Spleen (tissue), 11 donors: ENCODE data around the gene SDK2. TPM values are rescaled to one million over a fixed set of nuclear protein-coding genes. Genes with fewer than 3 reads are reported as not detected.

Experiments
- DNase-seq: peaks from one replicate; pipeline ENCODE4 v3.0.0-alpha.2; 2020
- H3K27ac ChIP-seq, 8 donors: fragments of 200-600 bp; sonication (generic) in 7 of 8; 1 replicate in 4 of 8; 2 replicates in 4 of 8; pipeline versions ENCODE4 v1.5.0 to v1.8.0; 2016 to 2021; ENCODE audit warnings: inconsistent platforms in 4 of 8, mild to moderate bottlenecking in 4 of 8, moderate library complexity in 1 of 8
- H3K27me3 ChIP-seq, 7 donors: fragments of 200-600 bp; sonication (generic) in 6 of 7; replicated peaks in 1 of 7; 1 replicate in 4 of 7; 2 replicates in 3 of 7; pipeline versions ENCODE4 v1.5.0 to v1.8.0; 2016 to 2021; ENCODE audit warnings: inconsistent platforms in 3 of 7, mild to moderate bottlenecking in 1 of 7
- H3K36me3 ChIP-seq, 6 donors: fragments of 200-600 bp; sonication (generic) in 5 of 6; 1 replicate in 4 of 6; 2 replicates in 2 of 6; pipeline versions ENCODE4 v1.5.0 to v1.8.0; 2016 to 2021; ENCODE audit warnings: inconsistent platforms in 2 of 6
- H3K4me1 ChIP-seq, 6 donors: fragments of 200-600 bp; sonication (generic) in 5 of 6; 1 replicate in 3 of 6; 2 replicates in 3 of 6; pipeline versions ENCODE4 v1.5.0 to v1.8.0; 2016 to 2021; ENCODE audit warnings: inconsistent platforms in 3 of 6
- H3K4me3 ChIP-seq, 8 donors: fragments of 200-600 bp; sonication (generic) in 7 of 8; 1 replicate in 4 of 8; 2 replicates in 4 of 8; pipeline versions ENCODE4 v1.5.0 to v1.8.0; 2016 to 2021; ENCODE audit warnings: inconsistent platforms in 4 of 8, mild to moderate bottlenecking in 4 of 8, moderate library complexity in 2 of 8
- H3K9me3 ChIP-seq, 8 donors: fragments of 200-600 bp; sonication (generic) in 7 of 8; 1 replicate in 4 of 8; 2 replicates in 4 of 8; pipeline versions ENCODE4 v1.5.0 to v1.8.0; 2016 to 2021; ENCODE audit warnings: inconsistent platforms in 4 of 8
- POLR2A ChIP-seq, 3 donors: fragments of 450-650 bp; IDR thresholded peaks; one replicate each; pipeline ENCODE4 v1.5.1; 2017; ENCODE audit warnings: antibody characterized with exemption in 3 of 3, mild to moderate bottlenecking in 1 of 3
- POLR2AphosphoS5 ChIP-seq, 3 donors: sonication (generic); formaldehyde crosslinking; IDR thresholded peaks; one replicate each; pipeline ENCODE4 v1.5.1; 2017; ENCODE audit warnings: antibody characterized with exemption in 3 of 3
- WGBS, 5 donors: extraction: QIAGEN DNeasy Blood & Tissue Kit in 3 of 5; methylation state at CpG; one replicate each; pipeline versions ENCODE4 v1.1.5 to v1.1.7; 2013 to 2018; 5-methylcytosine and 5-hydroxymethylcytosine counted together
- intact Hi-C: fragments of 100-400 bp; cut with DNase I; formaldehyde crosslinking; loops from one replicate; pipeline ENCODE4 v1.15.0; 2023; ENCODE audit warnings: low total_unique reads
- polyA plus RNA-seq, 3 donors: library from polyadenylated mRNA; stranded (reverse); fragments of 200-250 nt; gene quantifications; one replicate each; pipeline ENCODE4 v1.2.1, GENCODE V29; 2013
- total RNA-seq, 7 donors: library from RNA; depleted of rRNA in 3 of 7; stranded (reverse); fragments of >200 nt in 3 of 7; fragmentation: NEBNext Ultra II Directional in 4 of 7; extraction: Animal tissue kit (Norgen Biotek cat#: 25700) in 4 of 7; gene quantifications; one replicate each; pipeline versions ENCODE4 v1.1.0 to v1.2.1, GENCODE V29; 2016 to 2021
- TF ChIP-seq, protein P1 (sequence below), 11 experiments: fragments of 200-600 bp in 7 of 11; fragments of 450-650 bp in 4 of 11; sonication (generic) in 4 of 11; IDR thresholded peaks in 8 of 11; conservative IDR thresholded peaks in 3 of 11; 1 replicate in 7 of 11; 2 replicates in 4 of 11; pipeline versions ENCODE4 v1.4.0 to v1.8.0; 2016 to 2021; ENCODE audit warnings: antibody characterized with exemption in 11 of 11, inconsistent platforms in 4 of 11, mild to moderate bottlenecking in 1 of 11
- donor health status: healthy with polysubstance abuse.
- donor health status: DM: no; HTN: no; CAD: no; lungs with moderate emphysema.
- donor health status: DM: no; HTN: no; CAD: no.
- donor health status: Bipolar disorder and iron deficiency.
- donor health status: healthy.
- donor health status: DM: no; HTN: no; CAD: no.
- donor health status: DM: yes; HTN: yes; CAD: no.

The SDK2 gene
- total and polyA plus RNA-seq, 10 donors = 0.86 to 16.5 (median 9.7) TPM

DNA sequence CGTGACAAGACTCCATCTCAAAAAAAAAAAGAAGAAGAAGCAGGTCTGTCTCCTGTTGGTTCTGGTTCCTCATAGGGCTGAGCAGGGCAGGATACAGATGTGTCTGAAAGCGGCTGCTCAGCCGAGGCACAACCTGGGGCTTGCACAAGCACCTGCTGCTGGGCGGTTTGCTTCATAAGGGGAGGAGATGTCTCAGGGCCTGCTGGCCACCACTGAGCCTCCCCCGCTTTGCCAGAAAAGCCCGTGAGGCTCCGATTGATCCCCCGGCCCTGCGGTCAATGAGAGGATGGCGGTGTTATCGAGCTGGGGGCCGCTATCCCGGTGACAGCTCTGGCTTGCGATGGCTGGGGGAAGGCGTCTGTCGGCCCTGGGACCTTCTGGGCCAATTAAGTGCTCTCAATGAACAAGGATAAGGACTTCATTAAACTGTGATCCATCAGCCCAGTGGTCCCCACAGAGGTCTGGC lies 162.0 kb downstream of the SDK2 start:
- H3K4me1 ChIP-seq = peaks cover 0 to 9% (median 3%) of the 10 kb centered on the region in 6 donors
- peak; percentile 81 for DNase-seq
- intact Hi-C loops = no loop called here
- no peak overlapping the region for H3K27ac ChIP-seq
- H3K9me3 ChIP-seq = peaks cover 0 to 16% (median 9%) of the 10 kb centered on the region in 8 donors
- peak in 1 of 3 donors; percentile 8 for TF ChIP-seq POLR2AphosphoS5 (IDR thresholded peaks at IDR 0.05)
- TF ChIP-seq, protein P1, sequence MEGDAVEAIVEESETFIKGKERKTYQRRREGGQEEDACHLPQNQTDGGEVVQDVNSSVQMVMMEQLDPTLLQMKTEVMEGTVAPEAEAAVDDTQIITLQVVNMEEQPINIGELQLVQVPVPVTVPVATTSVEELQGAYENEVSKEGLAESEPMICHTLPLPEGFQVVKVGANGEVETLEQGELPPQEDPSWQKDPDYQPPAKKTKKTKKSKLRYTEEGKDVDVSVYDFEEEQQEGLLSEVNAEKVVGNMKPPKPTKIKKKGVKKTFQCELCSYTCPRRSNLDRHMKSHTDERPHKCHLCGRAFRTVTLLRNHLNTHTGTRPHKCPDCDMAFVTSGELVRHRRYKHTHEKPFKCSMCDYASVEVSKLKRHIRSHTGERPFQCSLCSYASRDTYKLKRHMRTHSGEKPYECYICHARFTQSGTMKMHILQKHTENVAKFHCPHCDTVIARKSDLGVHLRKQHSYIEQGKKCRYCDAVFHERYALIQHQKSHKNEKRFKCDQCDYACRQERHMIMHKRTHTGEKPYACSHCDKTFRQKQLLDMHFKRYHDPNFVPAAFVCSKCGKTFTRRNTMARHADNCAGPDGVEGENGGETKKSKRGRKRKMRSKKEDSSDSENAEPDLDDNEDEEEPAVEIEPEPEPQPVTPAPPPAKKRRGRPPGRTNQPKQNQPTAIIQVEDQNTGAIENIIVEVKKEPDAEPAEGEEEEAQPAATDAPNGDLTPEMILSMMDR (IDR thresholded peaks at IDR 0.05 in 8 of 11, conservative IDR thresholded peaks at IDR 0.05 in 3 of 11) = no peak
- H3K36me3 ChIP-seq = no peaks in the 10 kb centered on the region
- H3K27me3 ChIP-seq = peaks cover 0 to 6% (median 0%) of the 10 kb centered on the region in 7 donors
- WGBS, 5 donors = 24 to 54% (median 36%) methylated on average over 12 to 16 of the region's 16 CpGs
- H3K4me3 ChIP-seq = no peak overlapping the region

DNA sequence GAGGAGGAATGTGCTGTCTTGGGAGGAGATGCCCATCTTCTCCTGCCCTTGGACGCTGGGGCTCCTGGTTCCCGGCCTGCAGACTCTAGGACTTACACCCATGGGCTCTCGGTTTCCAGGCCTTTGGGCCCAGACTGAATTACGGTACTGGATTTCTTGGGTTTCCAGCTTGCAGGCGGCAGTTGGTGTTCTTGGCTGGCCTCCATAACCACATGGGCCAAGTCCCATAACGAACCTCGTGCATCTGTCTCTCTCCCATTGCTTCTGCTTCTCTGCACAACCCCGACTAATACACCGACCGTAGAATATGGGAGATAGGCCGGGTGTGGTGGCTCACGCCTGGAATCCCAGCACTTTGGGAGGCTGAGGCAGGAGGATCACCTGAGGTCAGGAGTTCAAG lies 162.6 kb downstream of the SDK2 start:
- intact Hi-C loops = no loop called here
- WGBS, 5 donors = 48 to 54% (median 50%) methylated on average over 12 of the region's 12 CpGs

DNA sequence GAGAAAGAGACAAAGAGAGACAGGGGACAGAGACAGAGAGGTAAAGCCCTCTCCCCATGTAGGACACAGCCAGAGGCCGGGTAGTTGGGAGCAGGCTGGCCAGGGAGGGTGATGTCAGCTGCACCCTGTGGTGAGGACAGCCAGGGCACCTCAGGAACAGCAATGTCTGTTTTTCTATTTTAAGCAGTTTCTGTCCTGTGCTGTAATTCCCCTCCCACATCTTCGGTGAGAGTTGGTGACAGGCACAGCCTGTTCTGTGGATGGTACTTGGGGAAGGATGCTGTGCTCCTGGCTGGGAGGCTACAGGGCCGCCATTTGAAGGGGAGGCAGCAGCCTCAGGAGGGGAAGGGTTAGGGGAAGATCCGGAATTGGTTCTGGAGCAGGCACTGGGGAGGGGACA lies 163.5 kb downstream of the SDK2 start:
- no peak for DNase-seq
- H3K4me1 ChIP-seq = peaks cover 0 to 9% (median 3%) of the 10 kb centered on the region in 6 donors
- no peaks in the 10 kb centered on the region for H3K36me3 ChIP-seq
- WGBS, 5 donors = 36 to 54% (median 38%) methylated on average over 4 of the region's 4 CpGs
- H3K4me3 ChIP-seq = no peak overlapping the region
- no peak overlapping the region for H3K27ac ChIP-seq
- peaks cover 0 to 13% (median 9%) of the 10 kb centered on the region in 8 donors for H3K9me3 ChIP-seq
- intact Hi-C loops = no loop called here
- TF ChIP-seq, protein P1 (IDR thresholded peaks at IDR 0.05 in 8 of 11, conservative IDR thresholded peaks at IDR 0.05 in 3 of 11) = no peak
- TF ChIP-seq POLR2AphosphoS5 (IDR thresholded peaks at IDR 0.05) (no peak), POLR2A (IDR thresholded peaks at IDR 0.05) (no peak)
- H3K27me3 ChIP-seq = peaks cover 0 to 6% (median 0%) of the 10 kb centered on the region in 7 donors

More for the DNA sequence above, 162.6 kb downstream of the SDK2 start:
- peak; percentile 68 for DNase-seq
- Histone ChIP-seq H3K27ac (no peak overlapping the region), H3K4me1 (peaks cover 0 to 9% (median 3%) of the 10 kb centered on the region in 6 donors), H3K36me3 (no peaks in the 10 kb centered on the region), H3K27me3 (peaks cover 0 to 6% (median 0%) of the 10 kb centered on the region in 7 donors), H3K9me3 (peaks cover 0 to 16% (median 9%) of the 10 kb centered on the region in 8 donors), H3K4me3 (no peak overlapping the region)
- TF ChIP-seq POLR2AphosphoS5 (IDR thresholded peaks at IDR 0.05) (no peak), POLR2A (IDR thresholded peaks at IDR 0.05) (no peak)
- TF ChIP-seq, protein P1 (IDR thresholded peaks at IDR 0.05 in 8 of 11, conservative IDR thresholded peaks at IDR 0.05 in 3 of 11) = no peak

DNA sequence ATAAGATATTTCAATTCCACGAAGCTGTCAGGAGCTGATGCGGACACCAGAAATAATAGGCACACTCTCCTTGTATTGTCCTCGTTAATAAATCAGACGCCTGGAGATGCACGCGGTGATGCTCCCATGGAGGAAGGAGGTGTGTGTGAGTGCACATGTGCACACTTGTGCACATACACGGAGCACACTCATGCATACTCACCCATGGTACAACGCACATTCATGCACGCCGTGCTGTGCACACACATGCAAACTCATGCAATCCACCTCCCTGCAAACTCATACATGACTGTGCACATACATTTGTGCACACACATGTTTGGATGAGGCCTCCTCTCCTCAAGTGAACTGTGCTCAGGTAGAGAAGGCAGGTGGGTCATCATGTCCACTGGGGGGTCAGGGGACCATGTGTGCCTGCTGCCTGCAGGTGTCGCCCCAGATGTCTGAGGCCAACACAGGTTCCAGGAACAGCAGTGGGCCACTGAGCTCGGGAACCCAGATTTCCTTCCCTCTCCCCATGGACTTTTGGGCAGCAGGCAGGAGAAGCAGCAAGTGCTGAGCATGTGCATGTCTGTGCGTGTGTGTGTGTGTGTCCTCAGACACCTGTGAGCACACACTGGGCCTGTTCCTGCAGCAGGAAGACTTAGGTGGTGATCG lies 165.3 kb downstream of the SDK2 start:
- H3K4me3 ChIP-seq = no peak overlapping the region
- WGBS, 5 donors = 81 to 90% (median 87%) methylated on average over 14 of the region's 14 CpGs
- H3K36me3 ChIP-seq = no peaks in the 10 kb centered on the region
- H3K27me3 ChIP-seq = peaks cover 0 to 6% (median 0%) of the 10 kb centered on the region in 7 donors
- peaks cover 0 to 15% (median 4%) of the 10 kb centered on the region in 6 donors for H3K4me1 ChIP-seq
- no peak overlapping the region for H3K27ac ChIP-seq
- peak; percentile 59 for DNase-seq
- intact Hi-C loops = no loop called here
- H3K9me3 ChIP-seq = no peaks in the 10 kb centered on the region
- TF ChIP-seq POLR2A (IDR thresholded peaks at IDR 0.05) (no peak), POLR2AphosphoS5 (IDR thresholded peaks at IDR 0.05) (no peak)
- TF ChIP-seq, protein P1 (IDR thresholded peaks at IDR 0.05 in 8 of 11, conservative IDR thresholded peaks at IDR 0.05 in 3 of 11) = peak in 1 of 11 experiments; percentile 12
